HepG2 (cell line): Measurements from ENCODE around the gene ETS1. TPM values are rescaled to one million over a fixed set of nuclear protein-coding genes. Genes with fewer than 3 reads are reported as not detected.

ENCODE experiments used
- ATAC-seq: fragments of 200-7000 bp; cut with Tn5 transposase; 3 replicates; pipeline ENCODE4 v1.9.1; 2020; ENCODE audit warnings: mild to moderate bottlenecking, moderate library complexity
- BruUV-seq: library from RNA; stranded (reverse); fragments of 400-500 nt; replicated peaks from 2 replicates; lab custom pipeline; 2021; lab: Mats Ljungman, UMichigan
- CTCF ChIA-PET: fragments of 300-600 bp; formaldehyde crosslinking; extraction: SDS; loops from one replicate; lab custom pipeline; 2021; ENCODE audit warnings: low total read pairs, inconsistent platforms, low intra/inter-chr PET ratio; lab: Yijun Ruan, JAX
- POLR2A ChIA-PET: fragments of 350-600 bp; sonication (Branson Sonifier 250); formaldehyde crosslinking; loops from one replicate; lab custom pipeline; 2020; ENCODE audit warnings: antibody characterized with exemption, inconsistent platforms; lab: Yijun Ruan, JAX
- DNase-seq: peaks from one replicate; pipeline ENCODE4 v3.0.0-alpha.2; 2015; ENCODE audit warnings: low spot score
- FAIRE-seq: peaks from 3 replicates; lab custom pipeline; 2011; peaks lifted over from hg19 to GRCh38; lab: Jason Lieb, UNC
- H2AFZ ChIP-seq: one replicate; pipeline ENCODE4 v1.6.1; 2011; ENCODE audit warnings: low read length, inconsistent platforms
- H3K27ac ChIP-seq: fragments of 300-600 bp; 3 replicates; pipeline ENCODE4 v1.8.0; 2011; ENCODE audit warnings: mixed run types, mild to moderate bottlenecking, mixed read lengths, low read length, inconsistent platforms; ENCODE audit not compliant: insufficient read depth; ENCODE audit errors: extremely low read length
- H3K27me3 ChIP-seq, 2 experiments: fragments of 200-600 bp in 1 of 2; 2 replicates in 1 of 2; 3 replicates in 1 of 2; pipeline versions ENCODE4 v1.6.0 to v1.8.0; 2011; ENCODE audit warnings: low read length in 2 of 2, mild to moderate bottlenecking in 2 of 2, moderate library complexity in 2 of 2, inconsistent platforms in 1 of 2; ENCODE audit not compliant: insufficient read depth in 2 of 2, control insufficient read depth in 1 of 2
- H3K36me3 ChIP-seq, 2 experiments: fragments of 200-600 bp in 1 of 2; replicated peaks in 1 of 2; 2 replicates in 1 of 2; 3 replicates in 1 of 2; pipeline versions ENCODE4 v1.5.1 to v1.8.0; 2011; ENCODE audit warnings: low read length in 2 of 2, inconsistent platforms in 1 of 2; ENCODE audit not compliant: insufficient read depth in 2 of 2, control insufficient read depth in 1 of 2
- H3K4me1 ChIP-seq: 2 replicates; pipeline ENCODE4 v1.5.1; 2012; ENCODE audit warnings: low read length, inconsistent platforms; ENCODE audit not compliant: insufficient read depth
- H3K4me2 ChIP-seq: 2 replicates; pipeline ENCODE4 v1.6.0; 2011; ENCODE audit warnings: low read depth, low read length, inconsistent platforms
- H3K4me3 ChIP-seq, 3 experiments: fragments of 200-600 bp in 1 of 3; sonication (generic), shearing (Covaris generic) in 1 of 3; replicated peaks in 1 of 3; 2 replicates each; pipeline ENCODE4 v1.5.1; 2011 to 2016; ENCODE audit warnings: low read length in 3 of 3, inconsistent platforms in 2 of 3, low read depth in 2 of 3, mild to moderate bottlenecking in 2 of 3, control low read depth in 1 of 3, mixed read lengths in 1 of 3; ENCODE audit not compliant: insufficient read depth in 1 of 3
- H3K79me2 ChIP-seq: one replicate; pipeline ENCODE4 v1.6.1; 2011; ENCODE audit warnings: low read length, inconsistent platforms; ENCODE audit not compliant: insufficient read depth
- H3K9ac ChIP-seq: 2 replicates; pipeline ENCODE4 v1.6.0; 2011; ENCODE audit warnings: mild to moderate bottlenecking, low read depth, low read length, inconsistent platforms; ENCODE audit not compliant: insufficient read depth
- H3K9me3 ChIP-seq: 2 replicates; pipeline ENCODE4 v1.5.1; 2012; ENCODE audit warnings: mild to moderate bottlenecking, low read length
- H4K20me1 ChIP-seq: 2 replicates; pipeline ENCODE4 v1.6.0; 2011; ENCODE audit warnings: inconsistent platforms, mild to moderate bottlenecking, low read length, moderate library complexity; ENCODE audit not compliant: insufficient read depth
- BRD4 ChIP-seq: sonication (generic); formaldehyde crosslinking; IDR thresholded peaks from 2 replicates; pipeline ENCODE4 v1.4.0; 2020; ENCODE audit warnings: missing genetic modification reagents
- DBP ChIP-seq: sonication (generic); formaldehyde crosslinking; IDR thresholded peaks from 2 replicates; pipeline ENCODE4 v1.4.0; 2020; ENCODE audit warnings: missing genetic modification reagents; ENCODE audit errors: not compliant biosample characterization
- FOXA3 ChIP-seq: IDR thresholded peaks from 2 replicates; pipeline ENCODE4 v1.6.1; 2016; ENCODE audit warnings: missing genetic modification reagents, missing compliant biosample characterization
- GTF3A ChIP-seq: sonication (generic); formaldehyde crosslinking; conservative IDR thresholded peaks from 2 replicates; pipeline ENCODE4 v1.4.0; 2020; ENCODE audit warnings: mild to moderate bottlenecking, missing genetic modification reagents
- MAFF ChIP-seq: IDR thresholded peaks from 2 replicates; pipeline ENCODE4 v1.6.1; 2011; ENCODE audit warnings: low read depth, low read length, improper control_type of control experiment
- MAFK ChIP-seq, 2 experiments: IDR thresholded peaks in 1 of 2; conservative IDR thresholded peaks in 1 of 2; 2 replicates each; pipeline ENCODE4 v1.6.1; 2011; ENCODE audit warnings: improper control_type of control experiment in 2 of 2, low read length in 2 of 2
- MIXL1 ChIP-seq: IDR thresholded peaks from 2 replicates; pipeline ENCODE4 v1.6.1; 2016
- ZNF160 ChIP-seq: sonication (generic); formaldehyde crosslinking; IDR thresholded peaks from 2 replicates; pipeline ENCODE4 v1.8.0; 2022; ENCODE audit warnings: mild to moderate bottlenecking, inconsistent platforms, missing genetic modification reagents
- WGBS: methylation state at CpG from one replicate; pipeline ENCODE4 v1.1.6; 2017; ENCODE audit warnings: low lambda C conversion rate; 5-methylcytosine and 5-hydroxymethylcytosine counted together
- in situ Hi-C: cut with HindIII; loops from 2 replicates; pipeline ENCODE4 v1.10.0; 2017; ENCODE audit warnings: low pct_unique_long_range_greater_than_20kb; ENCODE audit not compliant: extremely low pct_ligation_motif_present
- intact Hi-C: fragments of 100-400 bp; cut with micrococcal nuclease; formaldehyde crosslinking; loops from one replicate; pipeline ENCODE4 v1.10.0; 2022; ENCODE audit not compliant: unreplicated experiment
- polyA plus RNA-seq, 8 experiments: library from polyadenylated mRNA; depleted of rRNA in 3 of 8; stranded (reverse) in 7 of 8; unstranded in 1 of 8; fragments of >200 nt; fragmentation: Illumina TruSeq in 4 of 8; extraction: Trizol in 4 of 8; gene quantifications; 2 replicates each; pipeline versions ENCODE4 v1.2.1 to v1.2.3, GENCODE V29; 2011 to 2016; ENCODE audit warnings: low read depth in 4 of 8, missing spikeins in 1 of 8, mixed read lengths in 1 of 8; ENCODE audit not compliant: insufficient read depth in 1 of 8
- total RNA-seq, 5 experiments: library from RNA; depleted of rRNA; stranded (reverse); fragments of >200 nt; fragmentation: Illumina TruSeq; extraction: Trizol; gene quantifications; 2 replicates each; pipeline ENCODE4 v1.2.3, GENCODE V29; 2016; ENCODE audit warnings: low read depth in 1 of 5

Gene ETS1
- total and polyA plus RNA-seq, 2 of the 13 experiments (the other 11 are each of a cell fraction or from before 2014, with no cell fraction given), result 0.18 to 0.34 TPM

DNA sequence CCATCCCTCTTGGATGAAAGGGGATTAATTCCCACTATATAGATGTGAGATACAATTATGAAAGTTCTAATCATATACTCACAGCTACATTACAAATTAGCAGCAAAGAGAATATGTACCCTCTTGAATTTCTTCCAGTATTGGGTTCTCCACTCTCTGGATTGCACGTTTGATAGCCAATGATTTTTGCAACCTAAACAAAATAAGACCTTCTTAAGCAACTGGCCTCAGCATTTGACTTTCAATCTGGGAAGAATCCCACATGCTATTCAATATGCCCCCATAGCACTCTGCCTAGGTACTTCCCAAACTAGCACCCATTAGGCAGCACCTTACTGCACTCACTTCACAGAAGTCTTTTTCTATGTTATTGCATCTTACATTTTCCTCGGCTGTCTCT, 55.8 kb downstream of the ETS1 start:
- H3K4me1 ChIP-seq, result no peaks in the 10 kb centered on the region
- H3K27me3 ChIP-seq, result no peaks in the 10 kb centered on the region
- no peaks in the 10 kb centered on the region for H4K20me1 ChIP-seq
- no peaks in the 10 kb centered on the region for H3K36me3 ChIP-seq
- intact Hi-C loops, result no loop called here
- no peak for FAIRE-seq
- 0% methylated on average over 2 of the region's 2 CpGs for WGBS
- H2AFZ ChIP-seq, result no peak overlapping the region
- H3K9ac ChIP-seq, result no peak overlapping the region
- no peaks in the 10 kb centered on the region for H3K9me3 ChIP-seq
- no peak overlapping the region for H3K4me2 ChIP-seq
- BruUV-seq, result no TSS peak
- no peak for DNase-seq
- no peak overlapping the region for H3K4me3 ChIP-seq
- POLR2A ChIA-PET, result no interaction called here
- CTCF ChIA-PET, result no interaction called here
- TF ChIP-seq DBP (CRISPR knock-in tag) (no peak), MIXL1 (CRISPR knock-in tag) (no peak), MAFK (conservative IDR thresholded peaks at IDR 0.05 in 1 of 2, IDR thresholded peaks at IDR 0.05 in 1 of 2; ENCODE audit: low read length in 2 of 2) (peak; percentile 44 to 71; a peak in 3 of 4 replicates), BRD4 (CRISPR knock-in tag) (no peak), ZNF160 (no peak), FOXA3 (no peak), GTF3A (no peak), MAFF (peak; percentile 57; the same call in 1 of the 2 replicates)
- TF ChIP-seq, all 625 proteins: peak for 2
- Histone ChIP-seq H3K79me2 (no peaks in the 10 kb centered on the region), H3K27ac (no peak overlapping the region)
- in situ Hi-C loops, result no loop called here
- no peak for ATAC-seq
